ENCODE results near the gene METTL23. TPM values are rescaled to one million over a fixed set of nuclear protein-coding genes. Genes with fewer than 3 reads are reported as not detected.

Gene METTL23
- total RNA-seq, 2 donors from 2014 or later, result 39.5 to 47.9 TPM

GRCh38 chr17:76702941-76703637 lies 23.6 kb upstream of the METTL23 start:
- H3K4me3 ChIP-seq, result no peak overlapping the region
- H3K4me1 ChIP-seq (replicated peaks), result peaks cover 16% of the 10 kb centered on the region
- TF ChIP-seq CTCF (IDR thresholded peaks at IDR 0.05) (no peak), POLR2A (IDR thresholded peaks at IDR 0.05) (no peak), POLR2AphosphoS5 (IDR thresholded peaks at IDR 0.05) (no peak)
- H3K9me3 ChIP-seq, result no peaks in the 10 kb centered on the region
- no peak for DNase-seq (ENCODE audit: low spot score)
- 83% methylated on average over 10 of the region's 10 CpGs for WGBS
- intact Hi-C loops (cut with DNase I), result no loop called here
- no peak overlapping the region for H3K27ac ChIP-seq
- no peaks in the 10 kb centered on the region for H3K36me3 ChIP-seq
- H3K27me3 ChIP-seq (replicated peaks; ENCODE audit: insufficient read depth), result no peaks in the 10 kb centered on the region

GRCh38 chr17:76704805-76705204 lies 21.8 kb upstream of the METTL23 start:
- Histone ChIP-seq H3K4me1 (replicated peaks) (peaks cover 10% of the 10 kb centered on the region), H3K9me3 (no peaks in the 10 kb centered on the region), H3K27ac (no peak overlapping the region), H3K4me3 (no peak overlapping the region), H3K27me3 (replicated peaks; ENCODE audit: insufficient read depth) (no peaks in the 10 kb centered on the region), H3K36me3 (no peaks in the 10 kb centered on the region)
- 72% methylated on average over 4 of the region's 4 CpGs for WGBS
- no peak for DNase-seq (ENCODE audit: low spot score)
- TF ChIP-seq CTCF (IDR thresholded peaks at IDR 0.05) (no peak), POLR2A (IDR thresholded peaks at IDR 0.05) (no peak), POLR2AphosphoS5 (IDR thresholded peaks at IDR 0.05) (no peak)
- intact Hi-C loops (cut with DNase I), result no loop called here

- H3K27ac ChIP-seq, result no peak overlapping the region
- H3K27me3 ChIP-seq (replicated peaks; ENCODE audit: insufficient read depth), result no peaks in the 10 kb centered on the region
- no peak for DNase-seq (ENCODE audit: low spot score)
- intact Hi-C loops (cut with DNase I), result no loop called here
- H3K36me3 ChIP-seq, result no peaks in the 10 kb centered on the region
- TF ChIP-seq POLR2AphosphoS5 (IDR thresholded peaks at IDR 0.05) (no peak), CTCF (IDR thresholded peaks at IDR 0.05) (no peak), POLR2A (IDR thresholded peaks at IDR 0.05) (no peak)
- no peak overlapping the region for H3K4me3 ChIP-seq
- WGBS, result 70% methylated on average over 3 of the region's 3 CpGs
- H3K4me1 ChIP-seq (replicated peaks), result peaks cover 7% of the 10 kb centered on the region
- no peaks in the 10 kb centered on the region for H3K9me3 ChIP-seq
Observed at GRCh38 chr17:76706817-76707216, 19.8 kb upstream of the METTL23 start.

- WGBS, result 42% methylated on average over 14 of the region's 14 CpGs
- TF ChIP-seq POLR2AphosphoS5 (IDR thresholded peaks at IDR 0.05) (no peak), CTCF (IDR thresholded peaks at IDR 0.05) (no peak), POLR2A (IDR thresholded peaks at IDR 0.05) (no peak)
- H3K4me3 ChIP-seq, result no peak overlapping the region
- no peaks in the 10 kb centered on the region for H3K36me3 ChIP-seq
- H3K27me3 ChIP-seq (replicated peaks; ENCODE audit: insufficient read depth), result no peaks in the 10 kb centered on the region
- H3K4me1 ChIP-seq (replicated peaks), result peaks cover 8% of the 10 kb centered on the region
- no peak for DNase-seq (ENCODE audit: low spot score)
- intact Hi-C loops (cut with DNase I), result no loop called here
- H3K9me3 ChIP-seq, result no peaks in the 10 kb centered on the region
- peak overlapping the region; percentile 86 for H3K27ac ChIP-seq
Observed at GRCh38 chr17:76707985-76708807, 18.4 kb upstream of the METTL23 start.
